GM18502 (cell line): ENCODE results near the gene PUM1.
"Not testable (repeated sequence)": the region's sequence is repeated elsewhere in the genome, so short reads cannot be mapped to it uniquely, and the experiment has no call there.

Experiments
- ATAC-seq: cut with Tn5 transposase; IDR thresholded peaks from one replicate; pipeline ENCODE4 v1.9.1; 2021; ENCODE audit warnings: mild to moderate bottlenecking; ENCODE audit not compliant: unreplicated experiment, poor library complexity

The PUM1 gene

GRCh38 chr1:30998887-30999286 lies 66.6 kb downstream of the PUM1 start:
- ATAC-seq = no peak

- no peak for ATAC-seq
Observed at GRCh38 chr1:30998171-30998570, 67.3 kb downstream of the PUM1 start.

GRCh38 chr1:30997463-30998057 lies 68.0 kb downstream of the PUM1 start:
- ATAC-seq = no peak

- no peak for ATAC-seq
Observed at GRCh38 chr1:30995990-30996612, 69.4 kb downstream of the PUM1 start.

- no peak for ATAC-seq
Observed at GRCh38 chr1:30991862-30992606, 73.5 kb downstream of the PUM1 start.

- ATAC-seq = no peak
Observed at GRCh38 chr1:30990591-30990990, 74.9 kb downstream of the PUM1 start.

- no peak for ATAC-seq
Observed at GRCh38 chr1:30988045-30988444, 77.5 kb downstream of the PUM1 start.

- no peak for ATAC-seq
Observed at GRCh38 chr1:30986755-30987154, 78.8 kb downstream of the PUM1 start.

GRCh38 chr1:30984991-30985503 lies 80.5 kb downstream of the PUM1 start:
- ATAC-seq = no peak

GRCh38 chr1:30984165-30984889 lies 81.2 kb downstream of the PUM1 start:
- no peak for ATAC-seq

- no peak for ATAC-seq
Observed at GRCh38 chr1:30982937-30983336, 82.6 kb downstream of the PUM1 start.

GRCh38 chr1:30982431-30982830 lies 83.1 kb downstream of the PUM1 start:
- ATAC-seq = no peak

GRCh38 chr1:30981172-30981571 lies 84.3 kb downstream of the PUM1 start:
- ATAC-seq = no peak

- ATAC-seq = no peak
Observed at GRCh38 chr1:30977511-30977910, 88.0 kb downstream of the PUM1 start.

GRCh38 chr1:30977105-30977504 lies 88.4 kb downstream of the PUM1 start:
- ATAC-seq = no peak

- ATAC-seq = no peak
Observed at GRCh38 chr1:30976143-30976542, 89.4 kb downstream of the PUM1 start.

GRCh38 chr1:30975217-30975616 lies 90.3 kb downstream of the PUM1 start:
- no peak for ATAC-seq

GRCh38 chr1:30974536-30974935 lies 91.0 kb downstream of the PUM1 start:
- ATAC-seq = no peak

- ATAC-seq = not testable (repeated sequence)
Observed at GRCh38 chr1:30972349-30972748, 93.2 kb downstream of the PUM1 start.

GRCh38 chr1:30971496-30971895 lies 94.0 kb downstream of the PUM1 start:
- no peak for ATAC-seq

GRCh38 chr1:30969903-30970302 lies 95.6 kb downstream of the PUM1 start:
- no peak for ATAC-seq
